ENCODE data around the gene RNASEH2B.

Gene RNASEH2B

DNA sequence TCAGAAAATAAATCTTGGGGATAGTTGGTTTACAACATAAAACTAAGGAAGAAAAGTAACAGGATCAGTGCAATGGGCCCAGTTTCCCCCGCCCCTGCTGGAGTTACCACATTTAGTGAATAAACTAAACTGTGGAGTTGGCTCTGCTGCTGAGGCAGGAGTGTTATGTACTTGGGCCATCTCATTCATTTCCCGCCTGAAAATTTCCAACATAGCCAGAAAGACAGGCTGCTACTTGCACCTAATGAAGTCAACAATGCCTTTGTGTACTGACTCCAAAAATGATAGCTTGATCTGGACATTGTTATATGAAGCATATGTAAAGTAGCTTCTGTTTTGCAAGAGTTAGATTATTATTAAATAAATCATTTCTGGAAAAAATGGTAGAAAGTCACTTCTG is 7.9 kb upstream of the RNASEH2B start:
- H3K4me2 ChIP-seq (ENCODE audit: low read depth, low read length): no peak overlapping the region
- H3F3A ChIP-seq (ENCODE audit: insufficient read depth, low read length): no peaks in the 10 kb centered on the region
- H3K4me3 ChIP-seq (ENCODE audit: low read length): no peak overlapping the region
- H2AFZ ChIP-seq (ENCODE audit: low read length): no peak overlapping the region
- no peaks in the 10 kb centered on the region for H3K36me3 ChIP-seq (replicated peaks; ENCODE audit: insufficient read depth, low read length)
- H3K27me3 ChIP-seq (replicated peaks; ENCODE audit: insufficient read depth, low read length): no peaks in the 10 kb centered on the region
- no peaks in the 10 kb centered on the region for H4K20me1 ChIP-seq (ENCODE audit: insufficient read depth, low read length)
- H3K4me1 ChIP-seq (ENCODE audit: low read length): no peaks in the 10 kb centered on the region
- H3K27ac ChIP-seq (ENCODE audit: low read length): no peak overlapping the region
- H3K9ac ChIP-seq (ENCODE audit: low read length): no peak overlapping the region
- no peaks in the 10 kb centered on the region for H3K9me2 ChIP-seq (replicated peaks; ENCODE audit: insufficient read depth, low read length)
- TF ChIP-seq EZH2 (optimal IDR thresholded peaks at IDR 0.05; ENCODE audit: low read depth, low read length): no peak
- TF ChIP-seq EZH2phosphoT487 (IDR thresholded peaks at IDR 0.05; ENCODE audit: low read length): no peak
- TF ChIP-seq CTCF (IDR thresholded peaks at IDR 0.05; ENCODE audit: low read length): no peak
- no peaks in the 10 kb centered on the region for H3K9me3 ChIP-seq (replicated peaks; ENCODE audit: insufficient read depth, low read length)
- H3K79me2 ChIP-seq (ENCODE audit: low read length): no peaks in the 10 kb centered on the region
- no peak for DNase-seq

DNA sequence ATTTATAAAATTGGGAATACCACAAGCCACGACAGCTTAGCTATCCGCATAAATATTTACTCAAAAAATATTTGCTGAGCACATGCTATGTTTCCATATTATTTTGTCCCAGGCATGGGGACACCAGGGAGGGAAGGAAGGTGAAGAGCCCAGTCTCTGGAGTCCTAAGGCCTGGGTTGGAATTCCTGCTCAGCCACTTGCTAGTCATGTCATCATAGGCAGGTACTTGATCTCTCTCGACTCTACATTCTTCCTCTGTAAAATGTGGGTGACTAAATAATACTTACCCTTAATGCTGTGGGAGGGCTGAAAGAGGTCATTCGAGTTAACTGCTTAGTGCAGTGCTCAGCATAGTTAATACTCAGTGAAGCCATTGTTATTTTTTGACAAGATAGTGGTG is 4.3 kb upstream of the RNASEH2B start:
- no peak overlapping the region for H2AFZ ChIP-seq (ENCODE audit: low read length)
- peaks cover 1% of the 10 kb centered on the region for H3K79me2 ChIP-seq (ENCODE audit: low read length)
- H3K9me3 ChIP-seq (replicated peaks; ENCODE audit: insufficient read depth, low read length): no peaks in the 10 kb centered on the region
- H3K4me1 ChIP-seq (ENCODE audit: low read length): peaks cover 9% of the 10 kb centered on the region
- H3K36me3 ChIP-seq (replicated peaks; ENCODE audit: insufficient read depth, low read length): no peaks in the 10 kb centered on the region
- no peak overlapping the region for H3K4me3 ChIP-seq (ENCODE audit: low read length)
- H3F3A ChIP-seq (ENCODE audit: insufficient read depth, low read length): peaks cover 12% of the 10 kb centered on the region
- no peak overlapping the region for H3K4me2 ChIP-seq (ENCODE audit: low read depth, low read length)
- H3K9ac ChIP-seq (ENCODE audit: low read length): no peak overlapping the region
- no peaks in the 10 kb centered on the region for H3K9me2 ChIP-seq (replicated peaks; ENCODE audit: insufficient read depth, low read length)
- no peaks in the 10 kb centered on the region for H4K20me1 ChIP-seq (ENCODE audit: insufficient read depth, low read length)
- TF ChIP-seq EZH2 (optimal IDR thresholded peaks at IDR 0.05; ENCODE audit: low read depth, low read length): no peak
- TF ChIP-seq EZH2phosphoT487 (IDR thresholded peaks at IDR 0.05; ENCODE audit: low read length): no peak
- TF ChIP-seq CTCF (IDR thresholded peaks at IDR 0.05; ENCODE audit: low read length): no peak
- DNase-seq: no peak
- H3K27ac ChIP-seq (ENCODE audit: low read length): no peak overlapping the region
- no peaks in the 10 kb centered on the region for H3K27me3 ChIP-seq (replicated peaks; ENCODE audit: insufficient read depth, low read length)

DNA sequence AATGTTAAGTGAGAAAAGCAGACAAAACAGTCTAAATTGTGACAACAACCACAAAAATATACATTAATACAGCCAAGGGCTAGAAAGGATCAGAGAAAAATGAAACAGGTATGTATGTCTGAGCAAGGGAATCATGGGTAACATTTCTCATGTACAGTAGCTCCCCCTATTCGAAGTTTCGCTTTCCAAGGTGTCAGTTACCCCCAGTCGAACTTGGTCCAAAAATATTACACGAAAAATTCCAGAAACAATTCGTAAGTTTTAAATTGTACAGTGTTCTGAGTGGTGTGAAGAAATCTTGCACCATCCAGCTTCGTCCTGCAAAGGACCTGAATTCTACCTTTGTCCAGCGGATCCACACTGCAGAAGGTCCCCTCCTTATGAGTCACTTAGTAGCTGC is 1.8 kb upstream of the RNASEH2B start:
- no peak overlapping the region for H2AFZ ChIP-seq (ENCODE audit: low read length)
- no peaks in the 10 kb centered on the region for H3K36me3 ChIP-seq (replicated peaks; ENCODE audit: insufficient read depth, low read length)
- no peak overlapping the region for H3K27ac ChIP-seq (ENCODE audit: low read length)
- H3K4me3 ChIP-seq (ENCODE audit: low read length): no peak overlapping the region
- H3K27me3 ChIP-seq (replicated peaks; ENCODE audit: insufficient read depth, low read length): no peaks in the 10 kb centered on the region
- H3K9me3 ChIP-seq (replicated peaks; ENCODE audit: insufficient read depth, low read length): no peaks in the 10 kb centered on the region
- peaks cover 22% of the 10 kb centered on the region for H3F3A ChIP-seq (ENCODE audit: insufficient read depth, low read length)
- TF ChIP-seq CTCF (IDR thresholded peaks at IDR 0.05; ENCODE audit: low read length): no peak
- no peak for TF ChIP-seq EZH2phosphoT487 (IDR thresholded peaks at IDR 0.05; ENCODE audit: low read length)
- no peak for TF ChIP-seq EZH2 (optimal IDR thresholded peaks at IDR 0.05; ENCODE audit: low read depth, low read length)
- H3K9me2 ChIP-seq (replicated peaks; ENCODE audit: insufficient read depth, low read length): no peaks in the 10 kb centered on the region
- H3K79me2 ChIP-seq (ENCODE audit: low read length): peaks cover 24% of the 10 kb centered on the region
- no peak overlapping the region for H3K4me2 ChIP-seq (ENCODE audit: low read depth, low read length)
- peaks cover 17% of the 10 kb centered on the region for H3K4me1 ChIP-seq (ENCODE audit: low read length)
- no peak overlapping the region for H3K9ac ChIP-seq (ENCODE audit: low read length)
- H4K20me1 ChIP-seq (ENCODE audit: insufficient read depth, low read length): no peaks in the 10 kb centered on the region
- DNase-seq: no peak

All from MM.1S (cell line).